Measurements from ENCODE around the gene AIF1L.
A peak's percentile ranks its signal among the peaks of the same experiment; 100 is the strongest.
"Not testable (repeated sequence)": the region's sequence is repeated elsewhere in the genome, so short reads cannot be mapped to it uniquely, and the experiment has no call there.

Gene AIF1L

GRCh38 chr9:131125038-131125287 is 28.6 kb downstream of the AIF1L start:
- no peak for DNase-seq

- DNase-seq: peak; percentile 100
These were observed 29.1 kb downstream of the AIF1L start, which contains the start of gene NUP214 for GRCh38 chr9:131125288-131126058. Gene NUP214 (plus strand): TSS chr9:131125586. CDS start chr9:131125705, 119 bp downstream.

DNA sequence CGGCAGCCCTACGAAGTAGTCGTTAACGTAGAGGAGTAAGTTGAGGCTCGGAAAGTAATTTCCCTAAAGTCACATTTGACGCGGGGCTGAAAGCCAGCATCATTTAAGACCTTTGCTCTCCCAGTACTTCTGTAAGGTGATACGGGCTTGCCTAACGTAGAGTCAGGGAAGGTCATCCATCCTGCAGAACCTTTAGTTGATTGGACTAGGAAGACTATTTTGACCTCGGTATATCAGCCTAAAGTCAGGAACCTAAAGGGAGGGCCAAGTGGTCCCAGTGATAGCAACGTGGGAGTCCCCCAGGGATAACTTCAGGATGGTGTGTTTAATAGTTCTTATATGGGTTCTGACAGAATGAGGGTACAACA is 29.7 kb downstream of the AIF1L start:
- DNase-seq: no peak

GRCh38 chr9:131129183-131129582 is 32.9 kb downstream of the AIF1L start:
- no peak for DNase-seq

GRCh38 chr9:131138676-131139075 is 42.3 kb downstream of the AIF1L start:
- no peak for DNase-seq

GRCh38 chr9:131140112-131140511 is 43.8 kb downstream of the AIF1L start:
- no peak for DNase-seq

DNA sequence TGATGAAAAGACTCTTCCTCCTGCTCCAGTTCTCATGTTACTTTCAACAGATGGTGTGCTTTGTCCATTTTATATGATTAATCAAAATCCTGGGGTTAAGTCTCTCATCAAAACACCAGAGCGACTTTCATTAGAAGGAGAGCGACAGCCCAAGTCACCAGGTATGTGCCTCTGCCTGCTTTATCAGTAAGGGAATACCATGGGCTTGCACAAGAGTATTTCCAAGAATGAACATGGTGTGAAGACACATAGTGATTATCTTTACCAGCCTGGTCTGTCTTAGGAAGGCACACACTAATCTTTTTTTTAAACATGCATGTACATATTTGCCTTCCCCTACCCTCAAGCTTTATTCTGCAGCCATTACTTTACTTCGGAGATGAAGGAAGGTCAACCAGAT is 44.2 kb downstream of the AIF1L start:
- no peak for DNase-seq

DNA sequence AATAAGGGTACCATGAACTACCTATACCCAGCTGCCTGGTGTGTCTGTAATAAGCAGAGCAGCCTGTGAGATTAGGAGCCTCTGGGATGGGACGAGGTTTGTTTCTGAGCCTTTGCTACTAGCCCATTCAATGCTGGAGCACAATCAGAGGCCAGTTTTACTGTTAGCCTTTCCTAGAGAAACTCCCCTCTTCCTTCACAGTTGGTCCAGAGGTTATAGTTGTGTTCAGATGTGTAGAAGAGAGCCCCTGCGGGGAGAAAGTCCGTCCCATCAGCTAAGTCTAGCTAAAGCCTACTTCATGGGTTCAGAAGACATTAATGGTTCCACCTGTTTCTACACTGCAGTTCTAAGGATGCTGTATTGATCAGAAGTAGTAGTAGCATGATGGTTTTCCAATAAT is 45.8 kb downstream of the AIF1L start:
- DNase-seq: no peak

GRCh38 chr9:131144201-131144600 is 47.9 kb downstream of the AIF1L start:
- DNase-seq: no peak

- no peak for DNase-seq
These were observed 48.9 kb downstream of the AIF1L start for GRCh38 chr9:131145245-131145644.

- DNase-seq: no peak
These were observed 49.9 kb downstream of the AIF1L start for GRCh38 chr9:131146186-131146585.

DNA sequence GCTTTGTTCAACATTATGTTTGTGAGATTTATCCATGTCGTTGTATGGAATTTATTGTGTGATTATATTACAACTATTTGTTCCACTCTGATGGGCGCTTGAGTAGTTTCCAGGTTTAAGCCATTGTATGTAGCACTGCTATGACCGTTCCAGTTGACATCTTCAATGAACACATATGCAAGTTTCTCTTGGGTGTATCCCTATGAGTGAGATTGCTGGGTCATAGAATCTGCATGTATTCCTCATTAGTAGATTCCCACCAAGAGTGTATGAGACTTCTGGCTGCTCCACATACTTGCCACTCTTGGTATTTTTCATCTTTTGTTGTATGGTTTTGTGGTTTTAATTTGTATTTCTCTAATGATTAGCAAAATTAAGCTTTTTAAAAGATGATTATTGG is 51.9 kb downstream of the AIF1L start:
- DNase-seq: no peak

GRCh38 chr9:131148966-131149687 is 52.8 kb downstream of the AIF1L start:
- DNase-seq: no peak

GRCh38 chr9:131149688-131150053 is 53.3 kb downstream of the AIF1L start:
- no peak for DNase-seq

GRCh38 chr9:131153595-131153994 is 57.3 kb downstream of the AIF1L start:
- DNase-seq: no peak

DNA sequence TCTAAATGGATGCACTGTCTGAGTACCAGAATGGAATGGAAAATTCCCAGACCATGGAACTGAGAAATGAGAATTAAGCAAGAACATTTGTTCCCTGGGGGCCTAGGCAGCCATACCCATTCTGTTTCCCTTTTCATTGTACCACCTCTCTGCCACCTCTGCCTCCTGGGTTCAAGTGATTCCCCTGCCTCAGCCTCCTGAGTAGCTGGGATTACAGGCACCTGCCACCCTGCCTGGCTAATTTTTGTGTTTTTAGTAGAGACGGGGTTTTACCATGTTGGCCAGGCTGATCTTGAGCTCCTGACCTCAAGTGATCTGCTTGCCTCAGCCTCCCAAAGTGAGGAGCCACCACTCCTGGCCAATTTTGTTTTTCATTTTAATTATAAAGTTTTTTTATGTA is 62.3 kb downstream of the AIF1L start:
- not testable (repeated sequence) for DNase-seq

DNA sequence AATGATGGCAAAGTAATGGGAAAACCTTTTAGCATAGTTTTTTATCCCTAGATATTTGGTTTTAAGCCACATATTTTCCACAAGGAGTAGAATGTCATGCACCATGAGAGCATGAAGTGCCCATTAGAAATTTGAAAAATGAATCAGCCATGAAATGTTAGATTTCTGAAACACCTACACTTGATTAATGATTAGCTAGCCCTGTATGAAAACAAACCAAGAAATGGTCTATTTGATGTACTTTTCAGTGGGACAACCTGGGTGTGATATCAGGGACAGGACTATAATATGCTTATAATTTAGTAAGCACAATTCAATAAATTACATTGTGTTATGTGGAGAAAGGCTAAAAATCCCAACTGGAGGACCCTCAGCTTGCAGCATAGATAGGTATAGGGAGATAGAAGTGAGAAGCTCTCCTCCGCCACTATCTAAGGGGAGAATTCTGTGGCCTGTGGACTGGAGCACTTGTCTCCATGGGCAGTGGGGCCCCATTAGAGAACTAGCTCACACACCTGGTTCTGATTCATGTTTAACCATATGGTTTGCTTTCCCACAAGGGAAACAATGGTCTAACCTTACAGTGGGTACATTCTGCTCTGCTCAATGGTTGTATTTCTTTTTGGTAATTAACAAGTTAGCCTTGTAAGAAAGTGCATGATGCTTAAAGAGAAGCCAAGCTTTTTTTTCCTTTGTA is 64.2 kb downstream of the AIF1L start:
- no peak for DNase-seq

GRCh38 chr9:131161585-131161984 is 65.3 kb downstream of the AIF1L start:
- no peak for DNase-seq

- no peak for DNase-seq
These were observed 66.6 kb downstream of the AIF1L start for GRCh38 chr9:131162886-131163285.

GRCh38 chr9:131165523-131165922 is 69.2 kb downstream of the AIF1L start:
- DNase-seq: no peak

DNA sequence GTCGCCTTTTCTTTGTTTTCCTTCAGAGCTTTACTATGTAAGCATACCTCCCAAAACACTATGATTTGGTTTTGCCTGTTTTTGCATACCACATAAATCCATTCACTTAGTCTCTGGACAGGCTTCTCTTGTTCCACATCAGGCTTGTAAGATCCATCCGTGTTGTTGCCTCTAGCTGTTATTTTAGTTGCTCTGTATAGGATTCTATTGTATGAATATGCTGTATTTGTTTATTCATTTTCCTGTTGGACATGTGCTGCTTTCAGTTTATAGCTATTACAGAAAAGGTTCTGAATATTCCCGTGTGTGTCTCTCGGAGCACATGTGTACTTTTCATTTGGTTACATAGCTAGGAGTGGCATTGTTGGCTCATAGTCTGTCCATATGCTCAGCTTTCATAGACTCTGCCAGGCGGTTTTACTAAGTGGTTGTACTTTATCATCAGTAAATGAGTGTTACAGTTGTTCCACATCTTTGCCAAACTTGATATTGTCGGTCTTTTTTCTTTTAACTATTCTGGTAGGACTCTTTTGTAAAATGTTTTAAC is 70.9 kb downstream of the AIF1L start:
- DNase-seq: no peak

DNA sequence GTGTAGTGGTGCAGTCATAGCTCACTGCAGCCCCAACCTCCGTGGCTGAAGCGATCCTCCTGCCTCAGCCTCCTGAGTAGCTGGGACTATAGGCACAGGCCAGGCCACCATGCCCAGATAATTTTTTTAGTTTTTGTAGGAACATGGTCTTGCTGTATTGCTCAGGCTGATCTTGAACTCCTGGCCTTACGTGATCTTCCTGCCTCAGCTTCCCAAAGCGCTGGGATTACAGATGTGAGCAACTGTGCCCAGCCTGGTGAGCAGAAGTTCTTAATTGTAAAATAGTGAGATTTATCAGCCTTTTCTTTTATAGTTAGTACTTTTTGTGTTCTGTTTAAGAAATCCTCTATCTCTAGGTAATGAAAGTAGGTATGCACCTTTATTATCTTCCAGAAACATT is 71.6 kb downstream of the AIF1L start:
- no peak for DNase-seq

DNA sequence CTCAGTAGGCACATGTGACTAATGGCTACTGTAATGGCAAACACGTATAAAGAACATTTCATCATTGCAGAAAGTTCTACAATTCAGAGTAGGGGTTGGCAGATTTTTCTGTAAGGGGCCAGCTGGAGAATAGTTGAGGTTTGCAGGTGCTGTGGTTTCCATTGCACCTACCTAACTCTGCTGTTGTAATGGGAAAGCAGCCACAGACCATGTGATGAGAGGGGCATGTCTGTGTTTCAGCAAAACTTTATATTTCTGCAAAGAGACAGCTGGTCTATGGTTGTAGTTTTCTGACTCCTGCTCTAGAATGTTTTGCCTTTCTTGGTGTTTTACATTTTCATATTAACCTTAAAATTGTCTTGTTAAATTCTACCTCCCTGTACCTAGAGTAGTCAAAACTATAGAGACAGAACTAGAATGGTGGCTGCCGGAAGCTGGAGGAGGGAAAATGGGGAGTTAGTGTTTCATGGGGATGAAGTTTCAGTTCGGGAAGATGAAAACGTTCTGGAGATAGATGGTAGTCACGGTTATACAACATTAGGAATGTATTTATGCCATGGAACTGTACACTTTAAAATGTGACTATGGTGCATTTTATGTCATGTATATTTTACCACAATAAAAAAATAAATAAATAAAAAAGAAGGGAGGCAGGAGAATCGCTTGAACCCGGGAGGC is 73.4 kb downstream of the AIF1L start:
- DNase-seq: no peak
